HEK293 (cell line): ENCODE measurements around the gene DPPA4.

ENCODE experiments used
- CTCF ChIA-PET: fragments of 350-600 bp; formaldehyde crosslinking; extraction: SDS; loops from one replicate; lab custom pipeline; 2021; ENCODE audit warnings: antibody characterized with exemption; lab: Yijun Ruan, JAX
- POLR2A ChIA-PET: fragments of 300-600 bp; formaldehyde crosslinking; extraction: SDS; loops from one replicate; lab custom pipeline; 2020; ENCODE audit warnings: antibody characterized with exemption, inconsistent platforms; lab: Yijun Ruan, JAX
- H3K27ac ChIP-seq: fragments of 200-500 bp; sonication (Bioruptor generic); 2 replicates; pipeline ENCODE4 v1.5.1; 2014; ENCODE audit warnings: low read depth, low read length, control low read depth, inconsistent platforms; ENCODE audit errors: extremely low read depth
- H3K36me3 ChIP-seq, 2 experiments: fragments of 200-500 bp in 1 of 2; sonication (Bioruptor generic) in 1 of 2; 1 replicate in 1 of 2; 2 replicates in 1 of 2; pipeline ENCODE4 v1.5.1; 2014 to 2017; ENCODE audit warnings: inconsistent platforms in 2 of 2, low read length in 2 of 2; ENCODE audit not compliant: control insufficient read depth in 2 of 2, insufficient read depth in 1 of 2
- H3K4me1 ChIP-seq: fragments of 200-500 bp; sonication (Bioruptor generic); 2 replicates; pipeline ENCODE4 v1.5.1; 2014; ENCODE audit warnings: mild to moderate bottlenecking, low read length, inconsistent platforms; ENCODE audit not compliant: control insufficient read depth, insufficient read depth
- H3K4me3 ChIP-seq: 2 replicates; pipeline ENCODE4 v1.5.1; 2011; ENCODE audit warnings: low read depth, mild to moderate bottlenecking, control low read depth, low read length, moderate library complexity
- H3K9me3 ChIP-seq: fragments of 200-500 bp; sonication (Bioruptor generic); 2 replicates; pipeline ENCODE4 v1.5.1; 2014; ENCODE audit warnings: low read depth, low read length, inconsistent platforms; ENCODE audit not compliant: control insufficient read depth, insufficient read depth
- ATF2 ChIP-seq: fragments of 450-650 bp; formaldehyde crosslinking; IDR thresholded peaks from 2 replicates; pipeline ENCODE4 v1.5.1; 2016; ENCODE audit warnings: missing biosample characterization, missing genetic modification characterization, low read depth
- GLIS2 ChIP-seq: fragments of 450-650 bp; formaldehyde crosslinking; IDR thresholded peaks from 2 replicates; pipeline ENCODE4 v1.5.1; 2016; ENCODE audit warnings: missing biosample characterization, missing genetic modification characterization
- HOXC10 ChIP-seq: sonication (generic); formaldehyde crosslinking; IDR thresholded peaks from 2 replicates; pipeline ENCODE4 v1.8.1; 2023; ENCODE audit warnings: mild to moderate bottlenecking, missing genetic modification reagents
- KLF17 ChIP-seq: fragments of 450-650 bp; formaldehyde crosslinking; IDR thresholded peaks from 2 replicates; pipeline ENCODE4 v1.5.1; 2016; ENCODE audit warnings: missing biosample characterization, missing genetic modification characterization
- SP3 ChIP-seq: fragments of 450-650 bp; formaldehyde crosslinking; IDR thresholded peaks from 2 replicates; pipeline ENCODE4 v1.5.1; 2016; ENCODE audit warnings: missing biosample characterization, missing genetic modification characterization
- WT1 ChIP-seq: fragments of 450-650 bp; formaldehyde crosslinking; IDR thresholded peaks from 2 replicates; pipeline ENCODE4 v1.5.1; 2016; ENCODE audit warnings: missing biosample characterization, missing genetic modification characterization
- ZBTB17 ChIP-seq: fragments of 450-650 bp; formaldehyde crosslinking; IDR thresholded peaks from 2 replicates; pipeline ENCODE4 v1.5.1; 2016; ENCODE audit warnings: missing biosample characterization, missing genetic modification characterization
- ZBTB21 ChIP-seq: fragments of 450-650 bp; formaldehyde crosslinking; IDR thresholded peaks from 2 replicates; pipeline ENCODE4 v1.5.1; 2017; ENCODE audit warnings: missing biosample characterization, missing genetic modification characterization
- ZBTB44 ChIP-seq: fragments of 450-650 bp; IDR thresholded peaks from 2 replicates; pipeline ENCODE4 v1.5.1; 2018; ENCODE audit warnings: missing biosample characterization, mild to moderate bottlenecking, missing genetic modification characterization
- ZFP3 ChIP-seq: fragments of 450-650 bp; formaldehyde crosslinking; IDR thresholded peaks from 2 replicates; pipeline ENCODE4 v1.5.1; 2016; ENCODE audit warnings: low read depth, missing biosample characterization, missing genetic modification characterization
- ZNF114 ChIP-seq: fragments of 450-650 bp; formaldehyde crosslinking; IDR thresholded peaks from 2 replicates; pipeline ENCODE4 v1.5.0; 2017; ENCODE audit warnings: missing biosample characterization, missing genetic modification characterization
- ZNF121 ChIP-seq: fragments of 450-650 bp; formaldehyde crosslinking; IDR thresholded peaks from 2 replicates; pipeline ENCODE4 v1.5.1; 2016; ENCODE audit warnings: missing biosample characterization, missing genetic modification characterization
- ZNF133 ChIP-seq: fragments of 450-650 bp; formaldehyde crosslinking; IDR thresholded peaks from 2 replicates; pipeline ENCODE4 v1.5.1; 2016; ENCODE audit warnings: missing biosample characterization, missing genetic modification characterization
- ZNF148 ChIP-seq: fragments of 450-650 bp; formaldehyde crosslinking; IDR thresholded peaks from 2 replicates; pipeline ENCODE4 v1.5.0; 2017; ENCODE audit warnings: missing biosample characterization, missing genetic modification characterization, borderline replicate concordance
- ZNF184 ChIP-seq: fragments of 450-650 bp; IDR thresholded peaks from 2 replicates; pipeline ENCODE4 v1.5.1; 2018; ENCODE audit warnings: missing biosample characterization, mild to moderate bottlenecking, missing genetic modification characterization
- ZNF280D ChIP-seq: fragments of 450-650 bp; formaldehyde crosslinking; IDR thresholded peaks from 2 replicates; pipeline ENCODE4 v1.5.1; 2016; ENCODE audit warnings: missing biosample characterization, missing genetic modification characterization
- ZNF335 ChIP-seq: fragments of 450-650 bp; formaldehyde crosslinking; conservative IDR thresholded peaks from 2 replicates; pipeline ENCODE4 v1.5.1; 2016; ENCODE audit warnings: missing biosample characterization, missing genetic modification characterization
- ZNF416 ChIP-seq: fragments of 450-650 bp; formaldehyde crosslinking; IDR thresholded peaks from 2 replicates; pipeline ENCODE4 v1.5.1; 2016; ENCODE audit warnings: missing biosample characterization, missing genetic modification characterization
- ZNF426 ChIP-seq: fragments of 450-650 bp; formaldehyde crosslinking; IDR thresholded peaks from 2 replicates; pipeline ENCODE4 v1.5.1; 2017; ENCODE audit warnings: missing biosample characterization, missing genetic modification characterization, mild to moderate bottlenecking, inconsistent platforms, moderate library complexity
- ZNF48 ChIP-seq: fragments of 450-650 bp; formaldehyde crosslinking; IDR thresholded peaks from 2 replicates; pipeline ENCODE4 v1.5.1; 2016; ENCODE audit warnings: missing biosample characterization, missing genetic modification characterization
- ZNF530 ChIP-seq: fragments of 450-650 bp; formaldehyde crosslinking; IDR thresholded peaks from 2 replicates; pipeline ENCODE4 v1.5.1; 2016; ENCODE audit warnings: low read depth, missing biosample characterization, missing genetic modification characterization
- ZNF555 ChIP-seq: fragments of 450-650 bp; formaldehyde crosslinking; conservative IDR thresholded peaks from 2 replicates; pipeline ENCODE4 v1.5.1; 2017; ENCODE audit warnings: missing biosample characterization, mild to moderate bottlenecking, missing genetic modification characterization, inconsistent platforms
- ZNF626 ChIP-seq: fragments of 450-650 bp; sonication (Bioruptor Pico); formaldehyde crosslinking; IDR thresholded peaks from 2 replicates; pipeline ENCODE4 v1.5.1; 2018; ENCODE audit warnings: missing biosample characterization, missing genetic modification characterization, inconsistent platforms
- ZNF704 ChIP-seq: fragments of 450-650 bp; formaldehyde crosslinking; IDR thresholded peaks from 2 replicates; pipeline ENCODE4 v1.5.1; 2016; ENCODE audit warnings: missing biosample characterization, missing genetic modification characterization
- ZSCAN30 ChIP-seq: fragments of 450-650 bp; IDR thresholded peaks from 2 replicates; pipeline ENCODE4 v1.5.1; 2018; ENCODE audit warnings: missing biosample characterization, mild to moderate bottlenecking, missing genetic modification characterization, moderate library complexity

The DPPA4 gene

GRCh38 chr3:109336291-109336861 lies 970 bp downstream of the DPPA4 start (continued):
- no peak for TF ChIP-seq GLIS2 (tag by site-specific recombination)
- no peak for TF ChIP-seq ZNF335
- no peak for TF ChIP-seq ZFP3 (tag by site-specific recombination)
- no peak for TF ChIP-seq HOXC10 (CRISPR knock-in tag)
- no peak for TF ChIP-seq ZNF416
- TF ChIP-seq ZSCAN30 (tag by site-specific recombination): no peak
- TF ChIP-seq ZNF133 (tag by site-specific recombination): no peak
- no peak for TF ChIP-seq ATF2 (tag by site-specific recombination)
- no peak for TF ChIP-seq ZNF121 (tag by site-specific recombination)

- Histone ChIP-seq H3K4me3 (no peak overlapping the region), H3K36me3 (no peaks in the 10 kb centered on the region), H3K27ac (no peak overlapping the region), H3K9me3 (no peaks in the 10 kb centered on the region), H3K4me1 (no peaks in the 10 kb centered on the region)
- ChIA-PET POLR2A (no interaction called here), CTCF (interaction anchor here (0.5 kb wide), 1 partner anchor 1242 kb away, joined by 3 read pairs; no protein-coding TSS in a partner anchor)
- TF ChIP-seq ZNF114 (tag by site-specific recombination) (no peak), ZNF48 (tag by site-specific recombination) (no peak), WT1 (no peak), ZNF426 (tag by site-specific recombination) (no peak), ZNF704 (tag by site-specific recombination) (no peak), ZNF555 (tag by site-specific recombination) (no peak), ZBTB21 (tag by site-specific recombination) (no peak), ZBTB44 (tag by site-specific recombination) (no peak), ZNF626 (tag by site-specific recombination) (no peak)
Measured at GRCh38 chr3:109334572-109334971, 2.8 kb downstream of the DPPA4 start.

- Histone ChIP-seq H3K27ac (no peak overlapping the region), H3K9me3 (no peaks in the 10 kb centered on the region), H3K4me1 (no peaks in the 10 kb centered on the region), H3K4me3 (no peak overlapping the region), H3K36me3 (no peaks in the 10 kb centered on the region)
- ChIA-PET POLR2A (no interaction called here), CTCF (no interaction called here)
- TF ChIP-seq ZNF280D (no peak), SP3 (tag by site-specific recombination) (no peak), ZBTB17 (no peak), ZNF148 (tag by site-specific recombination) (no peak), ZNF184 (no peak), ZNF530 (tag by site-specific recombination) (no peak), KLF17 (tag by site-specific recombination) (no peak)
Measured at GRCh38 chr3:109331692-109332091, 5.7 kb downstream of the DPPA4 start.
